Caco-2 (cell line): ENCODE results near the gene PDSS2. TPM values are rescaled to one million over a fixed set of nuclear protein-coding genes. Genes with fewer than 3 reads are reported as not detected.
A peak's percentile ranks its signal among the peaks of the same experiment; 100 is the strongest.

Experiments used
- BruUV-seq: library from RNA; stranded (reverse); fragments of 400-500 nt; replicated peaks from 2 replicates; lab custom pipeline; 2021; lab: Mats Ljungman, UMichigan
- CTCF ChIA-PET: fragments of 300-600 bp; sonication (Branson Sonifier 250); formaldehyde crosslinking; loops from one replicate; lab custom pipeline; 2022; ENCODE audit warnings: antibody characterized with exemption; lab: Charles Lee
- POLR2A ChIA-PET: fragments of 300-600 bp; sonication (Branson Sonifier 250); formaldehyde crosslinking; loops from one replicate; lab custom pipeline; 2022; ENCODE audit warnings: antibody characterized with exemption; lab: Charles Lee
- DNase-seq, 2 experiments: peaks; one replicate each; pipeline versions ENCODE4 v3.0.0 to v3.0.0-alpha.2; 2020 to 2022
- H3K27me3 ChIP-seq: replicated peaks from 2 replicates; pipeline ENCODE4 v1.6.0; 2011; ENCODE audit warnings: low read length; ENCODE audit not compliant: control insufficient read depth, insufficient read depth
- H3K36me3 ChIP-seq: 2 replicates; pipeline ENCODE4 v1.5.1; 2011; ENCODE audit warnings: low read length; ENCODE audit not compliant: control insufficient read depth, insufficient read depth
- H3K4me1 ChIP-seq: fragments of 250-450 bp; sonication (Bioruptor Pico); 2 replicates; pipeline ENCODE4 v1.5.1; 2020; ENCODE audit warnings: mild to moderate bottlenecking
- H3K4me3 ChIP-seq: 2 replicates; pipeline ENCODE4 v1.5.1; 2011; ENCODE audit warnings: low read depth, mild to moderate bottlenecking, control low read depth, low read length
- H3K9me3 ChIP-seq: fragments of 250-450 bp; sonication (Bioruptor Pico); 2 replicates; pipeline ENCODE4 v1.5.1; 2020; ENCODE audit warnings: mild to moderate bottlenecking, moderate library complexity
- H3K27ac Mint-ChIP-seq: one replicate; pipeline ENCODE4 v1.8.0; 2022; ENCODE audit warnings: mixed read lengths; ENCODE audit not compliant: unreplicated experiment
- H3K27me3 Mint-ChIP-seq: one replicate; pipeline ENCODE4 v1.8.0; 2022; ENCODE audit warnings: mixed read lengths; ENCODE audit not compliant: insufficient read depth, unreplicated experiment
- H3K36me3 Mint-ChIP-seq: one replicate; pipeline ENCODE4 v1.8.0; 2022; ENCODE audit warnings: mild to moderate bottlenecking, mixed read lengths; ENCODE audit not compliant: insufficient read depth, unreplicated experiment
- H3K4me1 Mint-ChIP-seq: one replicate; pipeline ENCODE4 v1.8.0; 2022; ENCODE audit warnings: low read depth, mixed read lengths; ENCODE audit not compliant: unreplicated experiment
- H3K4me3 Mint-ChIP-seq: one replicate; pipeline ENCODE4 v1.8.0; 2022; ENCODE audit warnings: mild to moderate bottlenecking, moderate library complexity, mixed read lengths; ENCODE audit not compliant: unreplicated experiment
- H3K9me3 Mint-ChIP-seq: one replicate; pipeline ENCODE4 v1.8.0; 2022; ENCODE audit warnings: mixed read lengths; ENCODE audit not compliant: unreplicated experiment
- CTCF ChIP-seq, 2 experiments: fragments of 200-600 bp in 1 of 2; IDR thresholded peaks; 1 replicate in 1 of 2; 2 replicates in 1 of 2; pipeline versions ENCODE4 v1.5.1 to v1.8.0; 2011 to 2022; ENCODE audit warnings: antibody characterized with exemption in 1 of 2, control low read depth in 1 of 2, inconsistent platforms in 1 of 2, low read depth in 1 of 2, low read length in 1 of 2, mild to moderate bottlenecking in 1 of 2, moderate library complexity in 1 of 2; ENCODE audit not compliant: insufficient read depth in 1 of 2, severe bottlenecking in 1 of 2, unreplicated experiment in 1 of 2
- intact Hi-C: fragments of 100-400 bp; cut with micrococcal nuclease; formaldehyde crosslinking; loops from one replicate; pipeline ENCODE4 v1.10.0; 2022; ENCODE audit not compliant: unreplicated experiment
- total RNA-seq: library from RNA; stranded (reverse); gene quantifications from 2 replicates; pipeline ENCODE4 v1.2.3, GENCODE V29; 2022

The PDSS2 gene
- total RNA-seq, 1 experiment from 2014 or later: 10.3 TPM

GRCh38 chr6:107488875-107489635 lies 29.7 kb upstream of the PDSS2 start:
- H3K4me1 ChIP-seq: no peaks in the 10 kb centered on the region; the same call in 1 of the 2 replicates
- ChIA-PET CTCF (no interaction called here), POLR2A (interaction anchor here (1.7 kb wide), 1 partner anchor 30 kb away, joined by 5 read pairs; the partner anchor contains the start of gene PDSS2)
- no peak for TF ChIP-seq CTCF (IDR thresholded peaks at IDR 0.05; ENCODE audit: insufficient read depth in 1 of 2, low read depth in 1 of 2, low read length in 1 of 2, severe bottlenecking in 1 of 2, unreplicated experiment in 1 of 2)
- Mint-ChIP-seq H3K27me3 (peaks cover 31% of the 10 kb centered on the region), H3K9me3 (no peaks in the 10 kb centered on the region), H3K36me3 (no peaks in the 10 kb centered on the region), H3K4me3 (peak overlapping the region; percentile 80), H3K4me1 (peaks cover 7% of the 10 kb centered on the region), H3K27ac (no peak overlapping the region)
- peak in 1 of 2 experiments; percentile 33 for DNase-seq
- no peaks in the 10 kb centered on the region for H3K9me3 ChIP-seq
- peaks cover 3% of the 10 kb centered on the region for H3K27me3 ChIP-seq
- no peaks in the 10 kb centered on the region for H3K36me3 ChIP-seq
- intact Hi-C loops: no loop called here
- no TSS peak for BruUV-seq
- peak overlapping the region; percentile 41 for H3K4me3 ChIP-seq

GRCh38 chr6:107488174-107488874 lies 29.0 kb upstream of the PDSS2 start:
- no peak for TF ChIP-seq CTCF (IDR thresholded peaks at IDR 0.05; ENCODE audit: insufficient read depth in 1 of 2, low read depth in 1 of 2, low read length in 1 of 2, severe bottlenecking in 1 of 2, unreplicated experiment in 1 of 2)
- Mint-ChIP-seq H3K4me1 (peaks cover 7% of the 10 kb centered on the region), H3K27ac (no peak overlapping the region), H3K36me3 (no peaks in the 10 kb centered on the region), H3K27me3 (peaks cover 31% of the 10 kb centered on the region), H3K9me3 (no peaks in the 10 kb centered on the region), H3K4me3 (peak overlapping the region; percentile 80)
- Histone ChIP-seq H3K9me3 (no peaks in the 10 kb centered on the region), H3K4me3 (peak overlapping the region; percentile 41), H3K27me3 (peaks cover 3% of the 10 kb centered on the region), H3K4me1 (no peaks in the 10 kb centered on the region; the same call in 1 of the 2 replicates), H3K36me3 (no peaks in the 10 kb centered on the region)
- POLR2A ChIA-PET: interaction anchor here (1.7 kb wide), 1 partner anchor 29 kb away, joined by 5 read pairs; the partner anchor contains the start of gene PDSS2
- no peak for DNase-seq
- BruUV-seq: no TSS peak
- intact Hi-C loops: no loop called here
- CTCF ChIA-PET: no interaction called here

GRCh38 chr6:107485157-107485556 lies 25.8 kb upstream of the PDSS2 start:
- Histone ChIP-seq H3K4me1 (no peaks in the 10 kb centered on the region; the same call in 1 of the 2 replicates), H3K36me3 (no peaks in the 10 kb centered on the region), H3K27me3 (no peaks in the 10 kb centered on the region; the same call in none of the 2 replicates), H3K4me3 (no peak overlapping the region), H3K9me3 (no peaks in the 10 kb centered on the region)
- TF ChIP-seq CTCF (IDR thresholded peaks at IDR 0.05; ENCODE audit: insufficient read depth in 1 of 2, low read depth in 1 of 2, low read length in 1 of 2, severe bottlenecking in 1 of 2, unreplicated experiment in 1 of 2): no peak
- Mint-ChIP-seq H3K4me1 (peaks cover 7% of the 10 kb centered on the region), H3K27ac (no peak overlapping the region), H3K9me3 (no peaks in the 10 kb centered on the region), H3K4me3 (no peak overlapping the region), H3K36me3 (no peaks in the 10 kb centered on the region), H3K27me3 (peaks cover 31% of the 10 kb centered on the region)
- intact Hi-C loops: no loop called here
- BruUV-seq: no TSS peak
- DNase-seq: no peak
- POLR2A ChIA-PET: no interaction called here
- CTCF ChIA-PET: no interaction called here
